ENCODE measurements around the gene PER1.

- TF ChIP-seq CTCF (conservative IDR thresholded peaks at IDR 0.05; ENCODE audit: low read depth, low read length) (no peak), EZH2 (IDR thresholded peaks at IDR 0.05; ENCODE audit: borderline replicate concordance, low read depth, low read length, poor library complexity, severe bottlenecking) (no peak)
These were observed 15.3 kb upstream of the PER1 start for GRCh38 chr17:8167526-8167925.

Measured in A673 (cell line).